Gastroesophageal sphincter (tissue), 4 donors: ENCODE measurements around the gene SHISA7. TPM values are rescaled to one million over a fixed set of nuclear protein-coding genes. Genes with fewer than 3 reads are reported as not detected.
A peak's percentile ranks its signal among the peaks of the same experiment; 100 is the strongest.
"Not testable (repeated sequence)": the region's sequence is repeated elsewhere in the genome, so short reads cannot be mapped to it uniquely, and the experiment has no call there.

Experiments
- ATAC-seq: fragments of 150-250 bp; one replicate; pipeline ENCODE4 v1.9.1; 2016; ENCODE audit warnings: mild to moderate bottlenecking, moderate library complexity
- H3K27ac ChIP-seq, 4 donors: fragments of 200-600 bp; sonication (generic) in 3 of 4; 1 replicate in 3 of 4; 2 replicates in 1 of 4; pipeline ENCODE4 v1.5.1; 2016 to 2019
- H3K27me3 ChIP-seq: fragments of 200-600 bp; sonication (generic); one replicate; pipeline ENCODE4 v1.5.1; 2019
- H3K36me3 ChIP-seq, 2 donors: fragments of 200-600 bp; sonication (generic); one replicate each; pipeline ENCODE4 v1.5.1; 2019; ENCODE audit warnings: control low read depth in 1 of 2
- H3K4me1 ChIP-seq, 3 donors: fragments of 200-600 bp; sonication (generic); 1 replicate in 2 of 3; 2 replicates in 1 of 3; pipeline ENCODE4 v1.5.1; 2016 to 2019; ENCODE audit warnings: control low read depth in 2 of 3
- H3K4me3 ChIP-seq, 2 donors: fragments of 200-600 bp; sonication (generic); one replicate each; pipeline ENCODE4 v1.5.1; 2019; ENCODE audit warnings: mild to moderate bottlenecking in 1 of 2, moderate library complexity in 1 of 2
- H3K9me3 ChIP-seq, 3 donors: fragments of 200-600 bp; sonication (generic); one replicate each; pipeline ENCODE4 v1.5.1; 2017 to 2019; ENCODE audit warnings: control low read depth in 2 of 3
- EP300 ChIP-seq: sonication (generic); formaldehyde crosslinking; IDR thresholded peaks from one replicate; pipeline ENCODE4 v1.6.1; 2017; ENCODE audit warnings: antibody characterized with exemption, mild to moderate bottlenecking
- POLR2A ChIP-seq, 2 donors: fragments of 450-650 bp; IDR thresholded peaks; one replicate each; pipeline ENCODE4 v1.6.1; 2017; ENCODE audit warnings: antibody characterized with exemption in 2 of 2, mild to moderate bottlenecking in 2 of 2, moderate library complexity in 1 of 2
- POLR2AphosphoS5 ChIP-seq: sonication (generic); formaldehyde crosslinking; IDR thresholded peaks from one replicate; pipeline ENCODE4 v1.6.1; 2017; ENCODE audit warnings: antibody characterized with exemption
- WGBS, 2 donors: methylation state at CpG; one replicate each; pipeline ENCODE4 v1.1.5; 2018; ENCODE audit warnings: low coverage in 1 of 2; 5-methylcytosine and 5-hydroxymethylcytosine counted together
- total RNA-seq, 4 donors: library from RNA; depleted of rRNA; stranded (reverse); fragments of >200 nt; gene quantifications; one replicate each; pipeline ENCODE4 v1.1.0, GENCODE V29; 2016
- TF ChIP-seq, protein P1 (sequence below), 4 experiments: fragments of 200-600 bp in 2 of 4; fragments of 450-650 bp in 2 of 4; sonication (generic) in 1 of 4; IDR thresholded peaks; one replicate each; pipeline ENCODE4 v1.5.1; 2017 to 2019; ENCODE audit warnings: antibody characterized with exemption in 4 of 4, mild to moderate bottlenecking in 2 of 4, moderate library complexity in 2 of 4

Gene SHISA7
- total RNA-seq, 4 donors from 2014 or later, result not detected

GRCh38 chr19:55407800-55408532 is 35.1 kb downstream of the SHISA7 start:
- Histone ChIP-seq H3K36me3 (peaks cover 0 to 33% of the 10 kb centered on the region in 2 donors), H3K4me3 (peak overlapping the region; percentile 55 to 85)
- TF ChIP-seq EP300 (no peak), POLR2A (IDR thresholded peaks at IDR 0.05) (no peak), POLR2AphosphoS5 (no peak)
- TF ChIP-seq, protein P1, sequence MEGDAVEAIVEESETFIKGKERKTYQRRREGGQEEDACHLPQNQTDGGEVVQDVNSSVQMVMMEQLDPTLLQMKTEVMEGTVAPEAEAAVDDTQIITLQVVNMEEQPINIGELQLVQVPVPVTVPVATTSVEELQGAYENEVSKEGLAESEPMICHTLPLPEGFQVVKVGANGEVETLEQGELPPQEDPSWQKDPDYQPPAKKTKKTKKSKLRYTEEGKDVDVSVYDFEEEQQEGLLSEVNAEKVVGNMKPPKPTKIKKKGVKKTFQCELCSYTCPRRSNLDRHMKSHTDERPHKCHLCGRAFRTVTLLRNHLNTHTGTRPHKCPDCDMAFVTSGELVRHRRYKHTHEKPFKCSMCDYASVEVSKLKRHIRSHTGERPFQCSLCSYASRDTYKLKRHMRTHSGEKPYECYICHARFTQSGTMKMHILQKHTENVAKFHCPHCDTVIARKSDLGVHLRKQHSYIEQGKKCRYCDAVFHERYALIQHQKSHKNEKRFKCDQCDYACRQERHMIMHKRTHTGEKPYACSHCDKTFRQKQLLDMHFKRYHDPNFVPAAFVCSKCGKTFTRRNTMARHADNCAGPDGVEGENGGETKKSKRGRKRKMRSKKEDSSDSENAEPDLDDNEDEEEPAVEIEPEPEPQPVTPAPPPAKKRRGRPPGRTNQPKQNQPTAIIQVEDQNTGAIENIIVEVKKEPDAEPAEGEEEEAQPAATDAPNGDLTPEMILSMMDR (IDR thresholded peaks at IDR 0.05), result no peak

DNA sequence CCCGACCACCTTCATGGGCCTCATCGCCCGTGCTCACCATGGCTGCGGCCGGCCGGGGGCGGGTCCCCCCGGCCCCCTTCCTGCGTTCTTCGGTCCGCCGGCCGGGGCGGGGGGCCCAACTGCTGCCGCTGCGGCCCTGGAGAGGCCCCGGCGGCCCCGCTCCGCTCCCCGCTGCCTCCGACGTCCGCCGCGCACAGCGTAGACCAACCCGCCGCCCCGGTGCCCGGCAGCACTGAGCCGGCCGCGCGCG is 35.6 kb downstream of the SHISA7 start, which contains the start of gene UBE2S:
TSS of gene UBE2S (minus strand) at position 239 of the 250 bp plus-strand sequence. CDS start at position 40, 199 bp downstream.
- peak within 1 kb of the TSS; percentile 81 to 98 (median 96) for H3K27ac ChIP-seq
- peaks cover 0 to 22% (median 16%) of the 10 kb centered on the region in 3 donors for H3K4me1 ChIP-seq
- 0% methylated on average over 1 of the region's 36 CpGs; no CpG with 5 or more reads in 1 of the 2 donors for WGBS, 2 donors
- not testable (repeated sequence) for H3K27me3 ChIP-seq, H3K9me3 ChIP-seq
- H3K36me3 ChIP-seq, result peaks cover 0 to 38% of the 10 kb centered on the region in 2 donors
- TF ChIP-seq POLR2AphosphoS5 (peak; percentile 96), POLR2A (IDR thresholded peaks at IDR 0.05) (peak; percentile 97 to 98)
- TF ChIP-seq, protein P1 (IDR thresholded peaks at IDR 0.05), result peak in 1 of 4 experiments; percentile 22
- peak within 1 kb of the TSS; percentile 55 to 85 for H3K4me3 ChIP-seq
- ATAC-seq, result peak; percentile 1

More at GRCh38 chr19:55407800-55408532, 35.1 kb downstream of the SHISA7 start:
- no peaks in the 10 kb centered on the region for H3K27me3 ChIP-seq
- H3K4me1 ChIP-seq, result peaks cover 0 to 22% (median 16%) of the 10 kb centered on the region in 3 donors
- H3K27ac ChIP-seq, result peak overlapping the region; percentile 81 to 98 (median 96)
- peak; percentile 95 for ATAC-seq
- H3K9me3 ChIP-seq, result no peaks in the 10 kb centered on the region
- 0% methylated on average over 18 of the region's 72 CpGs; no CpG with 5 or more reads in 1 of the 2 donors for WGBS, 2 donors

DNA sequence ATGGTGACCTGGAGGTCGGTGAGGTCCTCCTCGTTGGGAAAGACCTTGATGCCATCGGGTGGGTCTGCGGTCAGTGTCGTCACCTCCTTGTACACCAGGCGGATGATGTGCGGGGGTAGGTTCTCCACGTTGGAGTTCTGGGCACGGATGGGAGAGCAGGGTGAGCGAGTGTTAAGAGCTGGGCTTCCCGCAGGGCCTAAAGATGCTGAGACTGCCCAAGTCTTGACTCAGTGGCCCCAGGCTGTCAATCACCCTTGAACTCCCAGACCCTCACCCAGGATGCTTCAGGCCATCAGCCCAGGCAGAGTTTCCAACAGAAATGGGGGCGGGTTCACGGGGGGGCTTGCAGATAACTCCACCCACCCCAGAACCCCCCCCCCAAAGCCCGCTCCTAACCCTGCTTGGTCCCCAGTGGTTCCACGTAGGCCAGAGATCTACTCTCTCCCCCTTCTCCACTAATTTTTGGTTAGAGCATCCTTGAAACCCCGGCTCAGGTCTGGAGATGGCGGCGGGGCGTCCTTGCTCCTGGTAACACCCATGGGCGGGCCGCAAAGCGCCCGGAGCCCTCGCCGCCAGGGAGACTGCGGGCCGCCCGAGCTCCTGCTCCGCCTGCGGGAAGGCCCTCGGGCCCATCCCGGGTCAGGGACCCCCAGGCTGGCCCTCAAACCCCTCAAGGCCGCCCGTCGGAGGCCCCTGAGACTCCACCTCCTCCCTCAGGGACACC is 36.1 kb downstream of the SHISA7 start:
- no peaks in the 10 kb centered on the region for H3K9me3 ChIP-seq
- ATAC-seq, result peak; percentile 1
- H3K27me3 ChIP-seq, result no peaks in the 10 kb centered on the region
- TF ChIP-seq EP300 (no peak), POLR2AphosphoS5 (no peak), POLR2A (IDR thresholded peaks at IDR 0.05) (no peak)
- TF ChIP-seq, protein P1 (IDR thresholded peaks at IDR 0.05), result no peak
- WGBS, 2 donors, result no CpG with 5 or more reads among the region's 35 CpGs
- peaks cover 0 to 42% of the 10 kb centered on the region in 2 donors for H3K36me3 ChIP-seq
- peak overlapping the region; percentile 73 to 98 (median 96) for H3K27ac ChIP-seq
- H3K4me1 ChIP-seq, result peaks cover 0 to 22% (median 16%) of the 10 kb centered on the region in 3 donors
- H3K4me3 ChIP-seq, result peak overlapping the region; percentile 55 to 85

GRCh38 chr19:55406091-55406825 is 36.8 kb downstream of the SHISA7 start:
- Histone ChIP-seq H3K27ac (peak overlapping the region in 3 of 4 donors; percentile 96 to 98 (median 97)), H3K4me1 (peaks cover 0 to 22% (median 16%) of the 10 kb centered on the region in 3 donors), H3K9me3 (no peaks in the 10 kb centered on the region), H3K36me3 (peaks cover 0 to 50% of the 10 kb centered on the region in 2 donors), H3K27me3 (no peaks in the 10 kb centered on the region), H3K4me3 (peak overlapping the region; percentile 55 to 85)
- no peak for ATAC-seq
- TF ChIP-seq POLR2AphosphoS5 (no peak), POLR2A (IDR thresholded peaks at IDR 0.05) (no peak), EP300 (no peak)
- TF ChIP-seq, protein P1 (IDR thresholded peaks at IDR 0.05), result no peak
- WGBS, 2 donors, result 76 to 86% methylated on average over 8 to 9 of the region's 14 CpGs
